ENCODE measurements around the gene ZNF76.

DNA sequence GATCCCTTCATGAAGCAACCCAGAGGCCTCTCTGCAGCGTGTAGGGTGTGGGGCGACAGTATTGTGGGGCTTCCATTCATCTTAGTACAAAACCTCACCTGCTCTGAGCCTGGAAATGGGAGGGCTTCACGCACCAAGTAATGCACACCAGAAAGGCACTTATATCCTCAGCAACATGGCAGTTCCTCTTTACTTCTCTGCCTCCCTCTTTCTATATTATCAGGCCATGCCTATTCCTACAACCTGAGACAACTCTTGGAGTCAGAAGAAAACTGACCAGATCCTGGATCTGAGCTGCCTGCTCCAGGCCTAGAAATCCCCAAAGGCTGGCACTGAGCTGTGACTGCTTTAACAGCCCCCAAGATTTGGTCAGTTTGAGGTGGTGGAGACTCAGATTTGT is 7.6 kb upstream of the ZNF76 start:
- TF ChIP-seq, protein P1, sequence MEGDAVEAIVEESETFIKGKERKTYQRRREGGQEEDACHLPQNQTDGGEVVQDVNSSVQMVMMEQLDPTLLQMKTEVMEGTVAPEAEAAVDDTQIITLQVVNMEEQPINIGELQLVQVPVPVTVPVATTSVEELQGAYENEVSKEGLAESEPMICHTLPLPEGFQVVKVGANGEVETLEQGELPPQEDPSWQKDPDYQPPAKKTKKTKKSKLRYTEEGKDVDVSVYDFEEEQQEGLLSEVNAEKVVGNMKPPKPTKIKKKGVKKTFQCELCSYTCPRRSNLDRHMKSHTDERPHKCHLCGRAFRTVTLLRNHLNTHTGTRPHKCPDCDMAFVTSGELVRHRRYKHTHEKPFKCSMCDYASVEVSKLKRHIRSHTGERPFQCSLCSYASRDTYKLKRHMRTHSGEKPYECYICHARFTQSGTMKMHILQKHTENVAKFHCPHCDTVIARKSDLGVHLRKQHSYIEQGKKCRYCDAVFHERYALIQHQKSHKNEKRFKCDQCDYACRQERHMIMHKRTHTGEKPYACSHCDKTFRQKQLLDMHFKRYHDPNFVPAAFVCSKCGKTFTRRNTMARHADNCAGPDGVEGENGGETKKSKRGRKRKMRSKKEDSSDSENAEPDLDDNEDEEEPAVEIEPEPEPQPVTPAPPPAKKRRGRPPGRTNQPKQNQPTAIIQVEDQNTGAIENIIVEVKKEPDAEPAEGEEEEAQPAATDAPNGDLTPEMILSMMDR (IDR thresholded peaks at IDR 0.05; ENCODE audit: low read depth, low read length), result no peak
- TF ChIP-seq EZH2phosphoT487 (IDR thresholded peaks at IDR 0.05; ENCODE audit: low read depth), result no peak

Measured in OCI-LY3 (cell line).